Uterus (tissue), 4 donors: Measurements from ENCODE around the gene TSSK6. TPM values are rescaled to one million over a fixed set of nuclear protein-coding genes. Genes with fewer than 3 reads are reported as not detected.
"Not testable (repeated sequence)": the region's sequence is repeated elsewhere in the genome, so short reads cannot be mapped to it uniquely, and the experiment has no call there.

Source experiments
- DNase-seq, 2 donors: peaks; one replicate each; pipeline ENCODE4 v3.0.0-alpha.2; 2019 to 2020
- H3K27ac ChIP-seq, 2 donors: fragments of 200-600 bp; sonication (generic); 1 replicate in 1 of 2; 2 replicates in 1 of 2; pipeline ENCODE4 v1.5.1; 2016 to 2018
- H3K27me3 ChIP-seq, 2 donors: fragments of 200-600 bp; sonication (generic); one replicate each; pipeline ENCODE4 v1.5.1; 2018 to 2019; ENCODE audit warnings: control low read depth in 1 of 2
- H3K36me3 ChIP-seq, 2 donors: fragments of 200-600 bp; sonication (generic); one replicate each; pipeline ENCODE4 v1.5.1; 2019; ENCODE audit warnings: control low read depth in 1 of 2
- H3K4me1 ChIP-seq, 2 donors: fragments of 200-600 bp; sonication (generic); one replicate each; pipeline ENCODE4 v1.5.1; 2018 to 2019; ENCODE audit warnings: control low read depth in 1 of 2
- H3K4me3 ChIP-seq, 2 donors: fragments of 200-600 bp; sonication (generic); 1 replicate in 1 of 2; 2 replicates in 1 of 2; pipeline ENCODE4 v1.5.1; 2018 to 2019; ENCODE audit warnings: mild to moderate bottlenecking in 1 of 2
- H3K9me3 ChIP-seq, 2 donors: fragments of 200-600 bp; sonication (generic); one replicate each; pipeline ENCODE4 v1.5.1; 2019; ENCODE audit warnings: control low read depth in 1 of 2
- CTCF ChIP-seq, 4 experiments: fragments of 200-600 bp in 2 of 4; fragments of 450-650 bp in 2 of 4; sonication (generic) in 2 of 4; IDR thresholded peaks; one replicate each; pipeline ENCODE4 v1.5.1; 2016 to 2019; ENCODE audit warnings: antibody characterized with exemption in 4 of 4, mild to moderate bottlenecking in 2 of 4, moderate library complexity in 1 of 4
- POLR2A ChIP-seq, 2 donors: fragments of 450-650 bp; IDR thresholded peaks; one replicate each; pipeline ENCODE4 v1.6.1; 2016; ENCODE audit warnings: antibody characterized with exemption in 2 of 2, mild to moderate bottlenecking in 1 of 2, moderate library complexity in 1 of 2
- intact Hi-C: fragments of 100-400 bp; cut with DNase I; formaldehyde crosslinking; loops from one replicate; pipeline ENCODE4 v1.15.1; 2023; ENCODE audit warnings: low total_unique reads
- total RNA-seq, 4 donors: library from RNA; depleted of rRNA in 3 of 4; stranded (reverse); fragments of >200 nt in 3 of 4; gene quantifications; one replicate each; pipeline versions ENCODE4 v1.1.0 to v1.2.4, GENCODE V29; 2014 to 2023
- donor health status: DM: yes; HTN: yes; CAD: no.

The TSSK6 gene
- total RNA-seq, 4 donors from 2014 or later, result 1.3 to 2.0 TPM; not detected in 2

GRCh38 chr19:19475849-19476828 lies 39.2 kb downstream of the TSSK6 start:
- intact Hi-C loops, result no loop called here
- DNase-seq, result no peak
- no peak overlapping the region for H3K4me3 ChIP-seq

GRCh38 chr19:19475015-19475765 lies 40.2 kb downstream of the TSSK6 start:
- Histone ChIP-seq H3K4me1 (no peaks in the 10 kb centered on the region), H3K36me3 (no peaks in the 10 kb centered on the region), H3K27ac (no peak overlapping the region), H3K27me3 (no peaks in the 10 kb centered on the region), H3K9me3 (no peaks in the 10 kb centered on the region), H3K4me3 (no peak overlapping the region)
- intact Hi-C loops, result no loop called here
- no peak for TF ChIP-seq CTCF (IDR thresholded peaks at IDR 0.05)
- no peak for TF ChIP-seq POLR2A (IDR thresholded peaks at IDR 0.05)
- DNase-seq, result no peak

More at GRCh38 chr19:19475849-19476828, 39.2 kb downstream of the TSSK6 start:
- H3K27ac ChIP-seq, result no peak overlapping the region
- no peaks in the 10 kb centered on the region for H3K27me3 ChIP-seq
- no peaks in the 10 kb centered on the region for H3K4me1 ChIP-seq
- H3K9me3 ChIP-seq, result no peaks in the 10 kb centered on the region
- TF ChIP-seq POLR2A (IDR thresholded peaks at IDR 0.05) (no peak), CTCF (IDR thresholded peaks at IDR 0.05) (no peak)
- no peaks in the 10 kb centered on the region for H3K36me3 ChIP-seq

- H3K9me3 ChIP-seq, result peaks cover 0 to 14% of the 10 kb centered on the region in 2 donors
- DNase-seq, H3K4me3 ChIP-seq, H3K27ac ChIP-seq, H3K4me1 ChIP-seq, H3K36me3 ChIP-seq, H3K27me3 ChIP-seq, intact Hi-C loops: not testable (repeated sequence)
These were observed 43.2 kb downstream of the TSSK6 start for GRCh38 chr19:19472106-19472505.

- H3K36me3 ChIP-seq, result no peaks in the 10 kb centered on the region
- TF ChIP-seq CTCF (IDR thresholded peaks at IDR 0.05) (no peak), POLR2A (IDR thresholded peaks at IDR 0.05) (no peak)
- H3K27ac ChIP-seq, result no peak overlapping the region
- peaks cover 0 to 14% of the 10 kb centered on the region in 2 donors for H3K9me3 ChIP-seq
- no peak for DNase-seq
- intact Hi-C loops, result no loop called here
- H3K4me1 ChIP-seq, result no peaks in the 10 kb centered on the region
- no peak overlapping the region for H3K4me3 ChIP-seq
- no peaks in the 10 kb centered on the region for H3K27me3 ChIP-seq
These were observed 43.7 kb downstream of the TSSK6 start for GRCh38 chr19:19471682-19472081.

- Histone ChIP-seq H3K36me3 (no peaks in the 10 kb centered on the region), H3K4me1 (no peaks in the 10 kb centered on the region)
- intact Hi-C loops, result no loop called here
These were observed 44.8 kb downstream of the TSSK6 start for GRCh38 chr19:19470579-19470978.

More at GRCh38 chr19:19470579-19470978, 44.8 kb downstream of the TSSK6 start:
- no peak for DNase-seq
- Histone ChIP-seq H3K27ac (no peak overlapping the region), H3K27me3 (no peaks in the 10 kb centered on the region), H3K9me3 (peaks cover 0 to 14% of the 10 kb centered on the region in 2 donors), H3K4me3 (no peak overlapping the region)
- TF ChIP-seq POLR2A (IDR thresholded peaks at IDR 0.05) (no peak), CTCF (IDR thresholded peaks at IDR 0.05) (no peak)
